Stimulated activated CD8-positive, alpha-beta memory T cell treated with anti-CD3 and anti-CD28 coated beads, Interleukin-12 subunit alpha, Interleukin-12 subunit beta, amount 100 ng/mL, for 4 hours (primary cell): ENCODE measurements around the gene LEMD1.
"Not testable (repeated sequence)": the region's sequence is repeated elsewhere in the genome, so short reads cannot be mapped to it uniquely, and the experiment has no call there.

ENCODE experiments used
- DNase-seq: peaks from one replicate; pipeline ENCODE4 v3.0.0-alpha.2; 2020; ENCODE audit warnings: low read depth

Gene LEMD1

GRCh38 chr1:205380882-205381281, 41.0 kb downstream of the LEMD1 start:
- no peak for DNase-seq

DNA sequence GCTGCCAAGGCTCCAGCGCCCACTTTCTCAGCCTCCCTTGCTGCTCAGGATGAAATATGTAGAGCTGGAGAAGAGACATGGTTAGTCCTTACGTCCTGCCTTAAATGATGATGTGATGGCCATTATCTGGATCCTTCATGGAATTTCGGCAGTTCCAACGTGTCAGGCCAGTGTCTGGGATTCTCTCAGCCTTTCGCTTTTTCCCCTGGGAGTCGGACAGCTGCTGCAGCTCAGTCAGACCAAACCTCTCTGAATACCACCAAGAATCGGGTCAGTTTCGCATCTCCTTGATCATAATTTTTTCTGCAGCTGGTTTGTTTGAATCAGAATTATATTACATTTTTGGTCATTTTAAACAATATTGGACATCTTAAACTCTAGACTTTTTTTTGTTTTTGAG, 42.8 kb downstream of the LEMD1 start:
- DNase-seq: no peak

DNA sequence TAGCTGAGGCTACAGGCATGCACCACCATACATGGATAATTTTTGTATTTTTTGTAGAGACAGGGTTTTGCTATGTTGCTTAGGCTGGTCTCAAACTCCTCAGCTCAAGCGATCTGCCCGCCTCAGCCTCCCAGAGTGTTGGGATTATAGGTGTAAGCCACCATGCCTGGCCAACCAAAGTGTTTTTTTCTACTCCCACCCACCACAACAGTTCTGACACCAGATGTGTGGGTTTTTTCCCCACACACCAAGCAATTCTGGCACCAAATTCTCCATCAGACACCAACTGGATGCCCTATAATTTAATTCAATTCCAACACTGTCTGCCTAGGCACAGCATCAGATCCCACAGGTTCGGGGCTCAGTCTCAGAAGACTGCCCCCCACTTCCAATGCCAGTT, 44.5 kb downstream of the LEMD1 start:
- DNase-seq: no peak

DNA sequence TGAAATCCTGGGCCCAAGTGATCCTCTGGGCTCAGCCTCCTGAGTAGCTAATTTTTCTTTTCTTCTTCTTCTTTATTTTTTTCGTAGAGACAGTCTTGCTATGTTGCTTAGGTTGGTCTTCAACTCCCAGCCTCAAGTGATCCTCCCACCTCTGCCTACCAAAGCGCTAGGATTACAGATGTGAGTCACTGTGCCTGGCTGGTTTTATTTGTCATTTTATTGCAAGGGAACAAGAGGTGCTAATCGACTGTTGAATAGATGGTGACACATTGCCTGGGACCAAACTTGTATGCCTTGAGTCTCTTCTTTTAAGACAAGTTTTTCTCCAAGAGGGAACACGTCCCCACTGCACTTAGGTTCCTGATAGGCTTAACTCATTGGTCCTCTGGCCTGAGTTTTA, 45.1 kb downstream of the LEMD1 start:
- DNase-seq: no peak

GRCh38 chr1:205375835-205376545, 45.9 kb downstream of the LEMD1 start:
- DNase-seq: no peak

- no peak for DNase-seq
Measured at GRCh38 chr1:205374210-205375078, 47.4 kb downstream of the LEMD1 start.

DNA sequence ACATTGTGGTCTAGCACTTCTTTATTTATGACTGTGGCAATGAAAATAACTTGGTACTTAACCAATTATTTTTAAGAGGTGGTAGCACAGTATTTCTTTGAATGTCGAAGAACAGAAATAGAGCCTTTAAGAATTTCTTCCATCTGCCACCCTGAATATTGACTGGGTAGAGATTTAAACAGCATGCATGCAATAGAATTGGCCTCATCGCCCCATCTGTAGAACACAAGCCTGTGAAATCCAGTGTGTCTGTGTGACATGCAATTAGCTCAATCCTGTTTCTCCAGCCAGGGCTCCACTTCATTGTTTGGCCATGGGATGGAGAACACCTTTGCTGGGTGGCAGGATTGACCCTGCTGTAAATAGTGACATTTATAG, 48.1 kb downstream of the LEMD1 start:
- DNase-seq: no peak

DNA sequence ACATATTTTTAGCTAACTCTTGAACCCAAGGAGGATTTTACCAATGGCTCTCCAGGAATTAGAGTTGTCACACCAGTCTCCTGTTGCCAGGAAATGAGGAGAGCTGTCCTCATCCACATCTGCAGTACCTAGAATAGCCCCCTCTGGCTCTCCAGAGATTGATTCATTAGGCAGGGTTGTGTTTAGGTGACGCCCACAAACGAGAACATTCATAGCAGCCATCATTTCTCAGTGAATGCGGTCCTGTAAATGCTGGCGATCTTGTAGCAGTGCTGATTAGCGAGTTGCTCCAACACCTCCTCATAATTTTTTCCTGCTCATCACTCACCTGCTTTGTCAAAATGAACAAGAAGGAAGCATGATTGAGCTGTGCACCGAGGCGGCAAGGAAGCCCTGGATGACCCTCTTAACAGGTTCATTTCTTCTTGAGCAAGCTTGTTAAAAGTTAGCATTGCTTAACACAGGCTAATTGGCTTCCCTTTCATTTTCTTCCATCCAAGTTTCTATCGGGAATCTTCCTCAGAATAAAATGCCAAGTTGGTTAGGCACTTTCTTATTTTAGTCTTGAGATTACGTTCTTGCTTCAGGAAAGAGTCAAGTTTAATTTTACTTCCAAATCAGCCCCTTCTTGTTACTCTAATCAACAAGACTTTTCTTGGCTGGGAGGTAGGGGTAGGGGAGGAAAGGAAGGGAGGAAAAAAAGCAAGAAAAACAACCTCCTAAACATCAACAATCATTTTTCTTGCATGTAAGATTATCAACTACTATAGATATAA, 48.6 kb downstream of the LEMD1 start:
- no peak for DNase-seq

DNA sequence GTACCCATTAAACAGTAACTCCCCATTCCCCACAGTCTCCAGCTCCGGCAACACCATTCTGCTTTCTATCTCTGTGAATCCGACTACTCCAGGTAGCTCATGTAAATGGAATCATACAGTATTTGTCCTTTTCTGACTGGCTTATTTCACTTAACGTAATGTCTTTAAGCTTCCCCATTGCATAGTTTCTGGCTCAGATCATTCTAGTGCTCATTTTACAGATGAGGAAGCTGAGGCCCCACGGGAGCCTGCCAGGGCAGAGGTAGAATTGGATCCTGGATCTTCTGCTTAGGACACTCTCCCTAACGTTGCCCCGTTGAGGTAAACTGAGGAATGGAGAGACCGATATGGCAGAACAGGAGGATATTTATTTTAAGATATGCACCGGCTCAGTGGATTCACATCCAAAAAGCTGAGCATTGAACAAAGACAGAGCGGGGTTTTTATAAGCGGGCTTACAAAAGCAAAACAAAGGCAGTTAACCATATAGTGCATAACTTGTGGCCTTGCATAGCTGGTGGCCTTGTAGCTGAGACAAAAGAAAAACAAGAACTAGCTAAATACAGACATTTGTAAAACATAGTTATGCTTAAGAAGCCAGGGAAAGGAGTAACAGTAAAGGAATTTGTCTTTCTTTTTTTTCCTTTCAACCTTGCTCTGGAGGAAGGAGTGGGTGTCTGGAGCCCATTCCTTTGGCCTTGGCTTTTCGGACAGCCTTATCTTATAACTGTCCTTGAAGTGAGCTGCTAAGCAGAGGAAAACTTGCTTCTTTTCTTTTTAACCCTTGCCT, 49.8 kb downstream of the LEMD1 start:
- no peak for DNase-seq

- DNase-seq: no peak
Measured at GRCh38 chr1:205370780-205371179, 51.1 kb downstream of the LEMD1 start.

GRCh38 chr1:205369701-205370123, 52.1 kb downstream of the LEMD1 start:
- no peak for DNase-seq

DNA sequence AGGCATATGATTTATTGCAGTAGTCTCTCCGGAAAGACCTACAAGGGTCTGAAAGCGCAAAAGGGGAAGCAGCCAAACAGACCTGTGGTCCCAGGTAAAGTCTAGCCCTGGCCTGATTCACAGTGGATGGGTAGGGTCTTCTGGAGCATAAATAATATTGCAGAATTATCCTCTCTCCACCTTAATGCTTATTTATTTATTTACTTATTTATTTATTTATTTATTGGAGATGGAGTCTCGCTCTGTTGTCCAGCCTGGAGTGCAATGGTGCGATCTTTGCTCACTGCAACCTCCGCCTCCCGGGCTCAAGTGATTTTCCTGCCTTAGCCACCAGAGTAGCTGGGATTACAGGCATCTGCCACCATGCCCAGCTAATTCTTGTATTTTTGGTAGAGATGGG, 53.4 kb downstream of the LEMD1 start:
- no peak for DNase-seq

DNA sequence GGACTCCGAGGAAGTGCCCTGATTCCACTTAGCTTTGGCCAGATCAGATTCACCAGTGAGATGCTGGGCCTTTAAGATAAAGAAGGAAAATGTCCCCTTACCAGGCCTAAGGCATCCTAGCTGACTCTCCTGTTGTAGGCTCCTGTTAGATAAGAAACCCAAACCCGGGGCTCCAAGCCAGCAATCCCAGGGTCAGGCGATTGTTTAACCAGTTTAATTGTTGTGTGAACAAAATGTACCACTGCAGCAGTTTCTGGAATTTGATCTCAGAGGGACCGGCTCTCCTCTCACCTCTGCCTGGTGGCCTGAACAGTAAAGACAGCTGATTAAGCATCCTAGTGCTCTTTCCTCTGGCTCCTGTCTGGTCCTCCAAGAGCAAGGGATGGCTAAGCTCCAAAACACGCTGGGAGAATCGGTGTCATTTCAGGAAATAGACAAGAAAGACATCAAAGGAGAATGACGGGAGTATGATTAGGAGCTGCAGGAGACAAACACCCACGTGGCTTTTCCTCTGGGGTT, 55.9 kb downstream of the LEMD1 start:
- DNase-seq: no peak

- not testable (repeated sequence) for DNase-seq
Measured at GRCh38 chr1:205365086-205365485, 56.8 kb downstream of the LEMD1 start.

DNA sequence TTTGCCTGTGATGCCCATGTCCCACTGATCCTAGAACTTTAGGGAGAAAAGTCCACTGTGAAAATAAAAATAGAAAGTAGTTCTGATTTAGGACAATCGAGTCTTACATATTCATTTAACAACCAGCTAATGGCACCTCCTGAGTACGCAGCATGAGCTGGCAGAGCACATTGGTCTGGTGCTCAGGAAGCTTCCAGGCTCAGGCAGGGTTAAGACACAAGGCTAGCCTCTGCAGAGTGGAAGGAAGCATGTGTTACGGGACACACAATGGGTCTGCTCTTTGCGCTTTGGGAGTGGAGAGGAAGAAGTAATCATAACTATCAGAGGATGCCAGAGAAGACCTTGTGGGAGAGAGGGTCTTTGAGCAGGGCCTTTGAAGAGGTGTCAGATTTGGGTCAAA, 61.0 kb downstream of the LEMD1 start:
- no peak for DNase-seq

DNA sequence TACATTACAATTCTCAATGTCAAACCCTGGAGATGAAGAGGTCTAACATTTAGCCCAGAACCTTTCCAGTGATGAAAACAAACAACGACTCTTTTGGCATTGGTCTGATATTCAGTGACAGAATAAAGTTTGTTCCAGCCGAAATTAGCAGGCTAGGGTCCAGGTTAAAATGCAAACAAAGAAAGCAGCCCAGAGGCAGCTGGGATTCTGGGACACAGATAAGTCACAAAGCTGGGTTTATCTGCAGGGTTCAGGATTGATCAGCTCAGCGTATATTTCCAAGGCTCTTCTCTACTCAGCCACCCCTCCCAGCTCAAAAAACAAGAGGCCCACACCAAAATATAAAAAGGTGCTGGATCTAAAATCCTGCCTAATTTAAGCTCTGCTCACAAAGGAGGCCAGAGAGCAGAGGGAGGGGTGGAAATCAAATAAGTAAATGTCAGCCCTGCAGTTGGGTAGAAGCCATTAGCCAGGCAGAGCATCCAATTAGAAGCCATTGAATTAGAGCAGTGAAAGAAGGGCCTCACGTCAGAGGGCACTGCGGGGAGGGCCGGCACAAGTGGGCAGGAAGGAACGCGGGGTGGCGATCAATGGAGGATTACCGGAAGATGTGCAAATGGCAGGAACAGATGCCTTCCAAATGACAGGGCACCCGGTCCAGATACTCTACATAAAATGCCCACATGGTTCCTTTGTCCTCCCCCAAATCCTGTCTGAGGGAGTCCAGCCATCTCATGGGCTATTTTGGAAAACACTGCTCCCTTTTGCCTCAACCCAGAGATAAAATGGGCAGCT, 61.9 kb downstream of the LEMD1 start:
- DNase-seq: no peak

DNA sequence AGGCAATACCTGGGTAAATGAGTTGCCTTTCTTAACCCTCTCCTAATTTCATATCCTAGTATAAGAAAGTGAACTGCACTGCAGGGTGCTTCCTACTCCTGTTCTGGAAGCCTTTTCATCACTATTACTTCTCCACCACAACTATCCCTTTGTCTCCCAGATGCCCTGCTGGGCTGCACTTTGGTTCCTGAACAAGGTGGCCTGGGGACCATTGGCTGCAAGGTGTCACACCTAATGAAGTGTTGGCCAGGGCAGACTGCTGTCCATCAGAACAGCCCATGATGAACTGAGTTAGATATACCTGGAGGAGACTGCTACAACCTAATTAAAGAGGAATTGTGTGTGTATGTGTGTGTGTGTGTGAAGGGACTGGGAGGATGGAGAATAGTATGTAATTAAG, 63.3 kb downstream of the LEMD1 start:
- no peak for DNase-seq

GRCh38 chr1:205357567-205357966, 64.3 kb downstream of the LEMD1 start:
- no peak for DNase-seq

GRCh38 chr1:205356440-205357139, 65.3 kb downstream of the LEMD1 start, which contains the start of gene KLHDC8A:
Gene KLHDC8A, minus strand, starts transcription at chr1:205356922. Its CDS starts 13,318 bp downstream, at chr1:205343604.
- DNase-seq: no peak

GRCh38 chr1:205355075-205355453, 66.8 kb downstream of the LEMD1 start:
- DNase-seq: no peak
